ENCODE results near the gene ZPLD1.

The ZPLD1 gene

DNA sequence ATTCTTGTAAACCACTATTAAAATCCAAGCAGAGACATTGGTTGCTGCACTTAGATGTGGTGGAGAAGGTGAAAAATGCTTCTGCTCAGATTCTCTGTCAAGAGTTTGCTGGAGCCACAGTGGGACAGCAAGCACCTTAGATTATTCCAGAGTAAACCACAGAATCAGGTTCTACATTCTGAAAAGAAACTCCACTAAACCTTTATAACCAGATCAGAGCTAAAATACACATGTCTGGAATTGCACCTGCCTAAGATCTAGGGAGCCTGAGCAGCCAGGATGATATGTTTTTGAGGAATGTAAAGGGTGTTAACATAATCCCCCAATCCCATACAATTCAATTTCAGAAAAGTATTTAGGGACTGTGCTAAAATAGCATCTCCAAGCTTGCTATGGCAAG, at the start of gene ZPLD1:
TSS of gene ZPLD1 (plus strand) at position 301 of the 400 bp plus-strand sequence. CDS start 3,473 bp downstream, outside the sequence.
- no peak for DNase-seq

DNA sequence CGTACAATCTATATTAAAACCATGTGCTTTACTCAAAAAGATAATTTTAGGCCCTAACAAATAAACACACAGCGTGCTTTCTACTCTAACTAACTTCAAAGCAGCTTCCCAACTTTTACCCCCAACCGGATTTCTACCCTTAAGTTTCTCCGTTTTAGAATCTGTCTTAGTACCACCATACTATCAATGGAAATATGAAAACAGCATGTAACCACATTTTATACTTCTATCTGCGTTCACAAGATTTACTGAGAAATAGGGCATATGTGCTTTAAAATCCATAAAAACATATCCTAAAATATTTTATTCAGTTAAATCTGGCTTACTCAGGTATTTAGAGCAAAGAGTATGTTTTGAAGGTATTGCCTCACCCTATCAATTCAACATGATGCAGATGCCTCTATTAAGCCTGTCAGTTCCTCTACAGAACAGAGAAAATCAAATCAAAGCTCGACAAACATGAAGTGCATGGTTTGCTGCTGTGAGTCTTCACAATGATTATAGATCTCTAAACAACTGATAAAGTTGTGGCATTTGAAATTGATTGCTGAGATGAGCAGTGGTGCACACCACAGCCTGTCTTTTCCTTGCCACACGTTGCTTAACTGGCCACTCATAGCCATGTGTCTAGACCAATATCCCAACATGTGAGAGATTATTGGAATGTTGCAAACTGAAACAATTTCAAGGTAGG, 44.5 kb upstream of the ZPLD1 start:
- no peak for DNase-seq

DNA sequence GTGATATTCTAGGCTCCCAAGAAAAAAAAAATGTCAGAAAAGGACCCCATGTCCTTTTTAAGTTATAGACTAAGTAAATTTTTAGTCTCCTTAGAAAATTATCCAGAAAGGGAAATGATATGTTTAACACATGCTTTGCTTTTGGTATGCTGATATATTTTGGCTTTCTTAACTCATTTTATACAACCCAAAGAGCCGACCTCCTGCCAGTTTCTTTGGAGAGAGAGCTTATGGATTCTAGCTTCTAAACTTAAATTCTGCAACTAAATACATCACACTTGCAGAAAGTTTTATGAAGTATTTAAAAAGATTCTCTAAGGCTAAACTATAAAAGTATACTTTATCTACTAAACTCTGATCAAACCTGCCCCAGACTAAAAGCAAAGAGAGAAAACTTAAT, 43.9 kb upstream of the ZPLD1 start:
- DNase-seq = no peak

DNA sequence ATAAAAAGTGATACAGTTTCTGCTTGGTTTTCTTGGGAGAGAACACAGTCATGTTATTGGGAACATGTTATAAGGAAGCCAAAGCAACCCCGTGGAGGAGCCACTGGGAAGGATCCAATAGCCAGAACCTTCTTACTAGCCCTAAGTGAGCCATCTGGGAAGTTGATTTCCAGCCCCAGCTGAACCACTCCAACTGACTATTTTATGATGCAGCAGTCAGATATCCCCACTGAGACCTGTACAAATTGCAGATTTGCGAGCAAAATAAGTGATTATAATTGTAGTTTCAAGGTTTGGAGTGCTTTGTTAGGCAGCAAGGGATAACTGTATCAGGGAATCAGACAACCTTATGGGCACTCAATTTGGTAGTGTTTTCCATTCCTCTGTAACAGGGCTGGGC, 43.3 kb upstream of the ZPLD1 start:
- DNase-seq = no peak

DNA sequence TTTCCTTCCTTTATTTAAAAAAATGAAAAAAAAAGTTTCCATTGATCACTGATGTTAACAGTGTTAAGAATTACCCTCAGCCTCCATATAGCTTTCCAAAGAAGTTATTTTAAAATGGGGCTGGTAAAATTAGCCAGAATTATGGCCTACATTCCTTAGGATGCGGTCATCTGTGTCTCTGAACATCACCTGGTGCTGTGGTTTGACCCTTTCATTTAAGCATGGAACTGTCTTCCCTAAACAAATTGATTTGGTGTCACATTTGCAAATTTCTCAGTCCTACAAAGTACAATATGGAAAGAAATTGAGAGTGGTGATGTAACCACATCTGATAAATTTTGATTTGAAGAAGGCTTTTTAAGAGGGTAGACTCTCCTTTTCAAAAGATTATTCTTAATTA, 40.3 kb upstream of the ZPLD1 start:
- no peak for DNase-seq

DNA sequence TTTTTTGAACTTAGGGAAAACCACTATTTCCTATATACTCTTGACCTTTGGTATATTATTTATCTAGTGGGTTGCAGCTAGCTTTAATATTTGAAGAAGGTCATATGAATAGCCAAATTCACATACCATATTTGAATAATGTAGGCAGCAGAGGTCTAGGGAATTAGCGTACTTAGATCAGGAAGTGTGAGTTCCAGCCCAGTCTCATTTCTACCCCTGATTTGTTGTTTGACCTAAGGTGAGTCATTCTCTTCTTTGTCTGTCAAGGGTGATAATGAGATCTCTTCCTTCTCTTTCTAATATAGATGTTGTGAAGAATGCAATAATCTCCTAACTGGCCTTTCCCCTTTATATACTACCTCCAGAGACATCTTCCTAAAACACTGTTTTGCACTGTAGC, 36.6 kb upstream of the ZPLD1 start:
- DNase-seq = no peak

DNA sequence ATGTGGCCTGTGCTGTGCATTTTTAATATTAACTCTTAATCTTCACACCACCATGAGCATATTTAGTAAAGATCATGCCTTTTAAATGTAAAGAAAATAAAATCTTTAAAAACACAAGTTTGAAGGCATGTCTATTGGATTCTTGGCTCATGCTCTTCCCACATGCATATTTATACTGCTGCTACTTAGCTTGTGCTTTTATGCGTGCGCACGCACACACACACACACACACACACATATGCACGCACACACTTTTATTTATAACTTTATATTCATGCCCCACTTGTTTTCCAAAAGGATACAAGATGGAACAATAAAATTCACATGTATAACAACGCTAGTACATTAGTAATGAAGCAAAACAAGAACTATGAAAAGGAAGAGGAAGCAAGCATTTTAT, 36.1 kb upstream of the ZPLD1 start:
- DNase-seq = no peak

DNA sequence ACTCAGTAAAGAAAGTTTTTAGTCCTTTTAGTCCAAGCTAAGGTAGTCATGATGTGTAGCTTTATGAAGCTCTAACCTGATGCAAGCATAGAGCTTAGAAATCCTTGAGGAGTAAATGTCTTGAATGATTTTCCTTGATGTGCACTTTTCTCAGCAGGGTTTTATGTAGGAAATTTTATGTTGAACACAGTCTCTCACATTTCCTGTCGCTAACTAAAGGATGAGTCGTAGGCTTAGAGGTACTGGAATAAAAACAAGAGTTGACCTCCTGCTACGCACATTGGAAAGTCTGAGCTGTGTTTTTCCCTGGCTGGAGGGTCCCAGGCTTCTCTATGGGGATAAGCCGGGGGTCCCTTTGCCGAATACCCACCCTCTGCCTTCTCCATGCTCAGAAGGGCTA, 34.7 kb upstream of the ZPLD1 start:
- DNase-seq = no peak

DNA sequence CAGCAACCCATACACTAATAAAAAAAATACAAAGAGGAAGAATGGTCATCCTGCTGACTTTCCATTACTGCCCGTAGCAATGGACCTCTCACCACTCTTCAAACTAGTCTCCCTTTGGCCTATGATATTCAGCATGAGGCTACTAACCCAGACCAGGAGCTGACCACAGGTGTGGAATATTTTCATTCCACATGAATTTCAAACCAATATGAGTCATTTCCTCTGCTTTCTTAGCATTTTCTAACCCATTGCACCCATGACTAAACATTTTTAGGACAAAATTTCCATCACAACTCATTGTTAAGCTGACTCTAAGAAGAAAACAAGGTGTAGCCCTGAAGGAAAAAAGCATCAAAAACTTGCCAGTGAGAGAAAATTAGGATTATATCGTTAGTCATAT, 34.0 kb upstream of the ZPLD1 start:
- no peak for DNase-seq

DNA sequence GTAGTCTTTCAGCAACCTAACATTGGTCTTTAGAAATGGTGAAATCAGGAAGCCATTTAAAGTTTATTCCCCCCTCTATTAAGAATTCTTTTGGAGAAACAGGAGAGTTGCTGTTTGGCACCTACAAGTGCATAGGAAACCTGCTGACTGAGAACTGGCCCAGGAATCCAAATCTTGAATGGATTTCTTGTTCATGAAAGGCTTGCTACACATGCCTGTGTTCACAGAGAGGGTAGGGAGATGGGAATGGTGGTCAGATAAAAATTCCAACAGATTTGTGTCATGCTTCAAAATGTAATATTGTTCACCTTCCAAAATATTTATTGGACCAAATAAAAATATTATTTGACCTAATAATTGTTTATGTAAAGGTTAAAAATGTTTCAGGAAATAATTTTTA, 24.2 kb upstream of the ZPLD1 start:
- no peak for DNase-seq

DNA sequence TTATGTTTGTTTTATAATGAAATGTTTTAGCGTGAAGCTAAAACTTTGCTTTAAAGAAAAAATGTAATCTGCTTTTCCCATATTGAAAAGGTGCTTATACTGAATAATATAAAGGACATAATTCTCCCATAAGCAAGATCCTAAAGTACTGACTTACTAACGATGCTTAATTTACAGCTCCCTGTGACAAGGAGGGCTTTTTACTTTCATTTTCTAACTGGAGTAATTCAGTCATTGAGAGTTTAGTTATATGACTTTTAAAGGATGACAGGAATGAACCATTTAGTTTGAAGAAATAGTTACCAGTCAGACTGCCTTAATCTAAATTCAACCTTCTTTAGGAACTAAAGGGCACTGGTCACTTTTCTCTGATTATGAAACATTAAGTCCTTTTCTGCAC, 19.3 kb upstream of the ZPLD1 start:
- no peak for DNase-seq

DNA sequence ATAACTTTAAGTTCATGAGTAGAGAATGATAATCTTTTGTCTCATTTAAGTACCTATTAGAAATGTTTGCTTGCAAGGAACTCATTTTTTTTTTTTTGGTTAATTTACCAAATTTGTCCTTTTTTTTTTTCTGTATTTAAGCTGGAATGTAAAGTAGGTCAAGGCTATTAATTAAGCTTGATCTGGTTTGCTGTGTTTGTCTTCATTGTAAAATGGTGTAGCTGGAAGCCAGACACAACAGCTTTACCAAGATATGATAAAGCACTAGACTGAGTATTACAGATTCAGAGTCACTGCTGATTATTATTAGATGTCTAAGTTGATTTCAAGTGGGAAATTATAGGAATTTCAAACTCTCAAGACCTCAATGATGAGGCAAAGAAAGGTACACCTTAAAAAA, 15.0 kb upstream of the ZPLD1 start:
- no peak for DNase-seq

DNA sequence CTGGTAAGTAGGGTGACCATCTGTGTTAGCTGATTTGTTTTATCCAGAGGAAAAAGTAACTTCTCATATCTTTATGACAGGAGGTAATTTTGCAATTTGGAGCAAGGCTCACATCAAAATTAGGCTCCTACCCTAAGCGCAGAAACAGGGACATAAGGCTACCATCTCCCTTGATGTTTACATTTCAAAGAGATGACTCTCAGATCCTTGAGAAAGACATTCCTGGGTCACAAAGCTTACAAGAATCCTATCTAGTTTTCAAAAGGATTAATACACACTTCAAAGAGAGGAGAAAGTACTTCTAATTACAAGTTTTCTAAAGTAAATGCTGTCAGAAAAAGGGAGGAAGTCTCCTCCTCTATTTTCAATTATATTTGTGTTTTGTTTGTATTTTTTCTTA, 7.0 kb downstream of the ZPLD1 start:
- DNase-seq = no peak

DNA sequence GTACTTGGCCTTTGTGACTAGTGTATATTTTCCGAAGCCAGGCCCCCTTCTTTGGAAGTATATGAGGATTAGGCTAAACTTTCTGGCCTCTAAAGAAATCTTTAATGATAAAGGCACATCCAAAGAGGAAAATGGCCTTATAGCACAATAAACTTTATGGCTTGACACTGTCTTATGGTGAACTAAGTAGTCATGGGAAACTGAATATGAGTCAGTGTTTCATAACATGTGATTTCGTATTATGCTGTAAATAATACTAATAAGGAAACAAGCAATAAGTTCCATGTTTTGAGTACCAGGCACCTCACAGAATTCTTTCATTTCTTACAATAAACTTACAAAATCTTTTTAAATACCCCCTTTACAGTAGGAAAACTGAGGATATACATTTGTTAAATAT, 8.2 kb downstream of the ZPLD1 start:
- no peak for DNase-seq

DNA sequence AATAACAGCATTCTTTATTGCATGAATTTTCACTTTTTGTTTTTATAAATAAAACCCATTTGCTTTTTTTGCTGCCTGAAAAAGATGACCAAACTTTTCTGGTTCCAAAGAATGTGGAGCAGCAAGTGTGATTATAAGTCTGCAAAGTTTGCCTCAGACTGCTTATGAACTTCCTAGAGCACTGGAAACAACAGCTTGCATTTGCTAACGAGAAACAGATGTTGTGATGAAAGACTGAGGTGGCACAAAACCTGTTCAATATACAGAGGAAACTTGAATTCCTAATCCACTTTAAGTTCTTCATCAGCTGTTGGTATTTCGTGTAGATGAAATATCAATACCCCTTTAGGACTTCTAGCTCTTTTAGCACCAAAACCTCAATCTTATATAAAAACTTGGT, 9.3 kb downstream of the ZPLD1 start:
- no peak for DNase-seq

DNA sequence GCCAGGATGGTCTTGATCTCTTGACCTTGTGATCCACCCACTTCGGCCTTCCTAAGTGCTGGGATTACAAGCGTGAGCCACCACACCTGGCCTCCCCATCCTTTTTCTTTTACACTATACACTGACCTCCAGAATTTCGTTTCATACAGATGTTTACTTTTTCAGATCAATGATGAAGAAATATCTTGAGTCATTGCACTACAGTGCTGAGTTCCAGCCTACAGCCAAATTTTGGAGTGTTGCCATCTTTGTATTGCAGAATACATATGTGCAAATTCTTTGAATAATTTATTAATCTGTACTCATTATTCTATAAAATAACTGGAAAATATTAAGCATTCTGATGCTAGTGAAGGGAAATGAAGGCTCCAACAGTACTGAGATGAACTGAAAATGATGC, 12.5 kb downstream of the ZPLD1 start:
- DNase-seq = no peak

DNA sequence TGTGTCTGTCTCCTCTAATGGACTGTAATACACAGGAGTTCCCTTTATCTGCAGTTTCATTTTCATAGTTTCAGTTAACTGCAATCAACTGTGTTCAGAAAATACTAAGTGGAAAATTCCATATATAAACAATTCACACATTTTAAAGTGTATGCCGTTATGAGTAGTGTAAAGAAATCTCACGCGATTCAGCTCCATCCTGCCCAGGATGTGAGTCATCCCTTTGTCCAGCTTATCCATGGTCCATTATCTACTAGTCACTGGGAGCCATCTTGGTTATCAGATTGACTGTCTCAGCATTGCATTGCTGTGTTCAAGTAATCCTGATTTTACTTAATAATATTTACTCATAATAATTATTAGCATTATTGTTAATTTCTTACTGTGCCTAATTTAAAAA, 14.5 kb downstream of the ZPLD1 start:
- no peak for DNase-seq

DNA sequence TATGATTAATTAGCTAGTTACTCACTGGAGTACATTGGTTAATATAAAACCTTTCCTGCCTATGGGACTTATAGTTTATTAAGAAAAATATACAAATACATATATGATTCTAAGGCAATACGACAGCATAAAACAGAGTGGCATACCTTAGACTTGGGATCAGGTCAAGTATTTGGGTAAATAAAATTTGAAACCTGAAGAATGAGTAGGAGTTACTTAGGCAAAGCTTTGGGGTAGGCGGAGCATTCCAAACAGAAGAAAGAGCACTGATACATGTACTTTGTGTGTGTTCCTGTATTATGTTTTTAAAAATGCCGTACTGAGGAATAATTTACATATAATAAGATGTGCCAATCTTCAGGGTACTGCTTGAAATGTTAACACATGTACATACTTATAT, 15.1 kb downstream of the ZPLD1 start:
- no peak for DNase-seq

DNA sequence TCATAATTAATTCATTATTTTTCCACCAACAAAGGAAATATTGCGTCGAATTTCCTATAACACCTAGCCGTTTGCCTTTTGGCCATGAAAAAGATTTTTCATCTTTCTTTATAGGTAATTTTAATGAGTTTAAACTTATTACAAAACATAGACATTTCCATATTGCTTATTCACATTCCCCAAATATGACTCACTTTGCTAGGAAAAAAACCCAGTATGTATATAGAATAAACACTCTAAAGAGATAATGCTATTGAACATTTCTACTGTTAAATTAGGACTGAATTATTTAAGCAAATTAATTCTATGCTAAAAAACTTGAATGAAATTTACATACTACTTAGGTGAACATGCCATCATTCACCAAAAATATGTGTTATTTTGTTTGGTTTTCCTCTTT, 16.2 kb downstream of the ZPLD1 start:
- DNase-seq = no peak

DNA sequence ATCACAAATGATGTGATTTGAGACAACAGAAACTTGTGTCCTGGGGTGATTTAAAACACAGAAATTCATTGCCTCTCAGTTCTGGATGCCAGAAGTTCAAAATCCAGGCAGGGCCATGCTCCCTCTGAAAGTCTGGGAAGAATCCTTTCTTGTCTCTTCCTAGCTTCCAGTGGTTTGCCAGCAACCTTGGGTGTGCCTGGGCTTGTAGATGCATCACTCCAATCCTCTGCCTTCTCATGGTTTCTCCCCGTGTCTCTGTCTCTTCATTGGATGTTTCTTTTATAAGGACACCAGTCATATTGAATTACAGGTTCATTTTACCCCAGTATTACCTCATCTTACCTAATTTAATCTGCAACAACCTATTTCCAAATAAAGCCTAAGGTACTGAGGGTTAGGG, 16.7 kb downstream of the ZPLD1 start:
- no peak for DNase-seq

DNA sequence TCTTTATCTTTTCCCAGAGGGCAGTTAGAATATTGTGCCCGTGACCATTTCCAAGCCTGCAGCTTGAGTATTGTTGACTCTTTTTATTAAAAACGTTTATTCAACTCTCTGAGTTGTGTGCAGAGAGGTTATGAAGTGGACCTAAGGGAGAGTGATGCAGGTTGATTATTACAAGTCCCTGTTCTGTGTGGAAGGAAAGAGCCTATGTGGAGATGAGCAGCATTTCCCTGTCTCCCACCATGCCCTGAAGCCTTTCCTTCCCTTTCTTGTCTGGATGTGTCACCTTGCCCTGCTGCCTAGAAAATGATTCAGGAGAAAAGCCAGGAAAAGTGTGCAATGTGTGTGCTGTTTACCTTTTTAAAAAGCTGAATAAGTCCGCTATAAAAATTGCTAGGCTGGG, 19.4 kb downstream of the ZPLD1 start:
- no peak for DNase-seq

DNA sequence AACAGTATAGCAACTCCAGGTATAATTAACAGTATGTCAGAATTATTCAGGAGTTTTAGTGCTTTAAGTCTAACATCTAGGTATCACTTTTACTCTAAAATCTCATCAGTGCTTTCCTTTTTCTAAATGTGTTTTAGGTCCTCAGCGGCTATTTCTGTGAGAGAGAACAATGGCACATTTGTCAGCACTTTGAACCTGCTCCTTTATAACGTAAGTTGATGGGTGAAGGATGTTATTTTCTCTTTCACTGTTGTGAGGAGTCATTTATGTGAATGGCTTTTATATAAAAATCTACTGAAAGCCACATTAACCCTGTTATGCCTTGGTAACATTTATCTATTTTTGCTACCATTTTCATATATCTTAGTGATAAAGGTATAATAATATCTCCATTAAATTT, 22.8 kb downstream of the ZPLD1 start:
- DNase-seq = no peak

DNA sequence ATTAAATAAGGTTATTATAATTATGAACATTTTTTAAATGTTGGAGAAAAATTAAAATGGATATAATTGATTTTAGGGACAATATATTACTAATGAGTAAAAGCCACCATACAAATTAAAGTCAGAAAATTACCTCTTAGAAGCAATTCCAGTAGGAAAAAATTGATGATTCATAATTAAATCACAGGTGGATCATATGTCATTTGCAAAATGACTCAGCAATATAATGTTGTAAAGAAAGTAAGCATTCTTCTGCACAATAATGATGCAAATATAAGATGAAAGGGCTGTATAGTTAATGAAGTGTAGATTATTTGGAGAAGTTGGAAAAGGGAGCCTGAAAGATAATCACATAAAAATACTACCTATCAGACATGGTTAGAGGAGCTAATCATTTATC, 25.8 kb downstream of the ZPLD1 start:
- DNase-seq = no peak

DNA sequence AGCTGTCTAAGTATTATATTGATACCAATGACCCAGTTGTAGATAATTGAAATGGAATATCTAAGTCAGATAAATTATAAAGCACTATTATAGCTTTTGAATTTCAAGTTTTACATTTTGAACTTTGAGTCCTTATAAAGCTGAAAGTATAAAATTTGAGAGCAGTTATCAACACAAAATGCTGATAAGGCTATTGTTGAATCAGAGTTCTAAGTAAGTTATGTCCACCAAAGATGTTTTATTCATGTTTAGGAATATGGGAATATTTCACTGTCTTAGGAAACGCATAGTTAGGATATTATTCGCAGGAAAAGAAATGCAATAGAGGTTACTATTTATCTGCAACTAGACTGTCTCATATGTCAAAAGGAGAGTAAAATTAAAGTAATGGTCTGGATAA, 29.4 kb downstream of the ZPLD1 start:
- no peak for DNase-seq

DNA sequence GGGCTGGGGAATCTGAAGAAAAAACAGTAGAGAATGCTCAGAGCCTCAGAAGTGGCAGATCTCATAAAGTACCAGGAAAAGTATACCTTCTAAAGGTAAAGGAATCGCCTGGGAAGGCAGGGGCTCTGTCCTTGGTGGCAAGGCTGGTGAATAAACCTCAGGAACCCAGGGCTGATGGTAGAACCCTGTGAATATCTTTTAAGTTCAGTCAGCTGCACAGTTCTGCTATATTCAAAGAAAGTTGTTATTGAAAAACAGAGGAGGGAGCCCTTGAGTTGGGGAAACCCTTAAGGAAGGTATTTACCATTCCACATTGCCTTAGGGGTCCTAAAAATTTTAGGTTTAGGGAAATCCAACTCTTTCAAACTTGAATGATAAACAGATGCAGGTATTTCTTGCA, 31.2 kb downstream of the ZPLD1 start:
- no peak for DNase-seq

DNA sequence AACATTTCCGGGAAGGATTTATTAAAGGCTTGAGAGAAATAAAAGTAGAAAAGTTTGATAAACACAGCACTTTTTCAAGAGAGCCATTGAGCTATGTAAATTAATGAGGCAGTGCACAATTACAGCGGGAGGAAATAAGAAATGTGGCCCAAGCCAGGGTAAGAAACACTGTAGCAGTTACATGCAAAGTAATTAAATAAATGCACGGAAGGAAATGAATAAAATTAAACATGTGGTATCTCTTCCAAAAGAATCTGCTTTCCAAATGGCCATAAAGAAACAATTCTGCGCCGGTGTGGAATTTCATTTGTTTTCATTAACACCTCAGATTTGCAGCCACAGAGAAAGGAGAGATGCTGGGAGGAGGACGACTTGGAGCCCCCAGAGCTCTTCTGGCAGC, 35.3 kb downstream of the ZPLD1 start:
- DNase-seq = no peak
